Liver (tissue), 9 donors: ENCODE measurements around the gene HNRNPA0. TPM values are rescaled to one million over a fixed set of nuclear protein-coding genes. Genes with fewer than 3 reads are reported as not detected.

ENCODE experiments used
- DNase-seq: peaks from one replicate; pipeline ENCODE4 v3.0.0-alpha.2; 2017; ENCODE audit warnings: low spot score
- H3K27ac ChIP-seq, 2 donors: one replicate each; pipeline ENCODE4 v1.7.0; 2013; ENCODE audit warnings: inconsistent platforms in 2 of 2, low read length in 2 of 2, control low read depth in 1 of 2, low read depth in 1 of 2, mild to moderate bottlenecking in 1 of 2
- H3K27me3 ChIP-seq, 4 donors: one replicate each; pipeline versions ENCODE4 v1.6.1 to v1.7.0; 2013; ENCODE audit warnings: low read length in 3 of 4, inconsistent platforms in 1 of 4, mild to moderate bottlenecking in 1 of 4, moderate library complexity in 1 of 4; ENCODE audit not compliant: control insufficient read depth in 4 of 4, insufficient read depth in 4 of 4
- H3K36me3 ChIP-seq, 4 donors: one replicate each; pipeline versions ENCODE4 v1.6.1 to v1.7.0; 2013; ENCODE audit warnings: low read length in 3 of 4, mild to moderate bottlenecking in 3 of 4, low read depth in 1 of 4, moderate library complexity in 1 of 4; ENCODE audit not compliant: control insufficient read depth in 4 of 4, insufficient read depth in 3 of 4
- H3K4me1 ChIP-seq, 4 donors: one replicate each; pipeline versions ENCODE4 v1.6.1 to v1.7.0; 2013; ENCODE audit warnings: low read length in 3 of 4, mild to moderate bottlenecking in 3 of 4, moderate library complexity in 1 of 4; ENCODE audit not compliant: control insufficient read depth in 4 of 4, insufficient read depth in 4 of 4
- H3K4me3 ChIP-seq, 3 donors: one replicate each; pipeline versions ENCODE4 v1.6.1 to v1.7.0; 2013; ENCODE audit warnings: low read length in 3 of 3, control low read depth in 1 of 3, low read depth in 1 of 3, mild to moderate bottlenecking in 1 of 3
- H3K9ac ChIP-seq, 2 donors: one replicate each; pipeline ENCODE4 v1.7.0; 2013; ENCODE audit warnings: low read length in 2 of 2, mild to moderate bottlenecking in 2 of 2, moderate library complexity in 2 of 2, control low read depth in 1 of 2, low read depth in 1 of 2
- H3K9me3 ChIP-seq, 4 donors: one replicate each; pipeline versions ENCODE4 v1.6.1 to v1.7.0; 2013; ENCODE audit warnings: low read length in 3 of 4; ENCODE audit not compliant: control insufficient read depth in 4 of 4
- FOXA1 ChIP-seq: IDR thresholded peaks from 2 replicates; pipeline ENCODE4 v1.6.1; 2016; ENCODE audit warnings: antibody characterized with exemption
- FOXA2 ChIP-seq: IDR thresholded peaks from 2 replicates; pipeline ENCODE4 v1.6.1; 2016; ENCODE audit warnings: antibody characterized with exemption
- GABPA ChIP-seq, 2 donors: IDR thresholded peaks in 1 of 2; conservative IDR thresholded peaks in 1 of 2; 2 replicates each; pipeline ENCODE4 v1.6.1; 2016; ENCODE audit warnings: antibody characterized with exemption in 2 of 2, mild to moderate bottlenecking in 1 of 2, moderate library complexity in 1 of 2
- HNF4A ChIP-seq, 2 donors: conservative IDR thresholded peaks; 2 replicates each; pipeline ENCODE4 v1.6.1; 2016; ENCODE audit warnings: antibody characterized with exemption in 2 of 2, mild to moderate bottlenecking in 2 of 2
- HNF4G ChIP-seq: IDR thresholded peaks from 2 replicates; pipeline ENCODE4 v1.6.1; 2016; ENCODE audit warnings: antibody characterized with exemption
- NR2F2 ChIP-seq: IDR thresholded peaks from 2 replicates; pipeline ENCODE4 v1.6.1; 2016; ENCODE audit warnings: antibody characterized with exemption
- RAD21 ChIP-seq, 2 donors: IDR thresholded peaks; 2 replicates each; pipeline ENCODE4 v1.6.1; 2016; ENCODE audit warnings: antibody characterized with exemption in 2 of 2, mild to moderate bottlenecking in 2 of 2
- RXRA ChIP-seq, 2 donors: IDR thresholded peaks; 2 replicates each; pipeline ENCODE4 v1.6.1; 2017 to 2018; ENCODE audit warnings: antibody characterized with exemption in 2 of 2, mild to moderate bottlenecking in 1 of 2
- SP1 ChIP-seq: IDR thresholded peaks from 2 replicates; pipeline ENCODE4 v1.6.1; 2018; ENCODE audit warnings: antibody characterized with exemption, mild to moderate bottlenecking
- TAF1 ChIP-seq: conservative IDR thresholded peaks from 2 replicates; pipeline ENCODE4 v1.6.1; 2016; ENCODE audit warnings: antibody characterized with exemption, mild to moderate bottlenecking
- WGBS: extraction: QIAGEN DNeasy Blood & Tissue Kit; methylation state at CpG from one replicate; pipeline ENCODE4 v1.1.7; 2013; 5-methylcytosine and 5-hydroxymethylcytosine counted together
- polyA plus RNA-seq, 2 donors: library from polyadenylated mRNA; stranded (reverse) in 1 of 2; unstranded in 1 of 2; fragments of 200-250 nt in 1 of 2; fragments of >200 nt in 1 of 2; fragmentation: Nextera tagmentation in 1 of 2; extraction: Ambion mirVana in 1 of 2; gene quantifications; one replicate each; pipeline versions ENCODE4 v1.2.1 to v1.2.3, GENCODE V29; 2013 to 2015
- total RNA-seq, 2 donors: library from RNA; depleted of rRNA; stranded (reverse); fragments of >200 nt; gene quantifications; one replicate each; pipeline ENCODE4 v1.2.3, GENCODE V29; 2014
- TF ChIP-seq, protein P1 (sequence below): IDR thresholded peaks from 2 replicates; pipeline ENCODE4 v1.6.1; 2016; ENCODE audit warnings: antibody characterized with exemption, mild to moderate bottlenecking
- TF ChIP-seq, protein P2 (sequence below): IDR thresholded peaks from 2 replicates; pipeline ENCODE4 v1.6.1; 2016; ENCODE audit warnings: antibody characterized with exemption
- TF ChIP-seq, protein P3 (sequence below): fragments of 150-350 bp; IDR thresholded peaks from 2 replicates; pipeline ENCODE4 v1.5.1; 2017; ENCODE audit warnings: improper control_type of control experiment, low read depth, low read length; ENCODE audit not compliant: missing input control
- donor health status: healthy.
- donor health status: healthy.
- donor health status: healthy.
- donor health status: healthy.
- donor health status: healthy.

HNRNPA0 gene
- total and polyA plus RNA-seq, 4 donors, result 1.8 to 12.9 (median 7.6) TPM

DNA sequence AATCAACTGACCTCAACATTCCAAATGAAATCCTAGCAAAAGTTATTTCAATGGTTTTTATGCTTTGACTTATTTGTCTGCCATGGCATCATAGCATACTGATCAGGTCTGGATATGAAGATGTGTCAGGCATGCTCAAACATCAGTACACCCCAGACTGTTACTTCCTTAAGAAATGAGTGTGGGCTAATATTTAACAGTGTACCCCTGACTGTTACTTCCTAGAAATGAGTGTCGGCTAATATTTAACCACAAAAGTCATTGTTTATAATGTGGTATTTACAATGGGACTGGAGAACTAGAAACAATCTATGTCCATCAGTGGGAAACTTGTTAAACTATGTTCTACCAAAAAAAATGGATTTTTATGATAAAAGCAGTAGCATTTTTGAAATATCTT, 38.1 kb upstream of the HNRNPA0 start:
- no peaks in the 10 kb centered on the region for H3K36me3 ChIP-seq
- no peak for TF ChIP-seq HNF4A (conservative IDR thresholded peaks at IDR 0.05)
- no peaks in the 10 kb centered on the region for H3K9me3 ChIP-seq
- no peaks in the 10 kb centered on the region for H3K4me1 ChIP-seq
- H3K27me3 ChIP-seq, result no peaks in the 10 kb centered on the region
- H3K4me3 ChIP-seq, result no peak overlapping the region
- H3K27ac ChIP-seq, result no peak overlapping the region
- H3K9ac ChIP-seq, result no peak overlapping the region
- no peak for DNase-seq
- 39% methylated on average over 1 of the region's 1 CpG for WGBS

DNA sequence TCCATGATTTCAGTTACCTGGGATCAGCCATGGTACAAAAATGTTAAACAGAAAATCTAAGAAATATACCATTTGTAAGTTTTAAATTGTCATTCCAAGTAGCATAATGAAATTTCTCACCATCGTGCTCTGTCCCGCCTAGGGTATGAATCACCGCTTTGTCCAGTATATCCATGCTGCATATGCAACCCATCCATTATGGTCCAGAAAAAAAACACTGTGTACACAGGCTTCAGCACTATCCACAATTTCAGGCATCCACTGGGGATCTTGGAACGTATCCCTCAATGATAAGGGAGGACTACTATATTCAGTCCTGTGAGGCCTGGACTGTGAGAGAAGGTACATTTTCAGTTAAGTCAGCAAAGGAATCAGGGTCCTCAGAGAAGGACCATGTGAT, 37.6 kb upstream of the HNRNPA0 start:
- 91% methylated on average over 4 of the region's 4 CpGs for WGBS
- Histone ChIP-seq H3K9ac (no peak overlapping the region), H3K4me1 (no peaks in the 10 kb centered on the region), H3K36me3 (no peaks in the 10 kb centered on the region), H3K27me3 (no peaks in the 10 kb centered on the region), H3K27ac (no peak overlapping the region), H3K9me3 (no peaks in the 10 kb centered on the region), H3K4me3 (no peak overlapping the region)
- TF ChIP-seq RXRA (IDR thresholded peaks at IDR 0.05), result no peak
- TF ChIP-seq GABPA (IDR thresholded peaks at IDR 0.05 in 1 of 2, conservative IDR thresholded peaks at IDR 0.05 in 1 of 2), result no peak
- no peak for TF ChIP-seq HNF4A (conservative IDR thresholded peaks at IDR 0.05)
- TF ChIP-seq FOXA1, result no peak
- TF ChIP-seq, protein P1, sequence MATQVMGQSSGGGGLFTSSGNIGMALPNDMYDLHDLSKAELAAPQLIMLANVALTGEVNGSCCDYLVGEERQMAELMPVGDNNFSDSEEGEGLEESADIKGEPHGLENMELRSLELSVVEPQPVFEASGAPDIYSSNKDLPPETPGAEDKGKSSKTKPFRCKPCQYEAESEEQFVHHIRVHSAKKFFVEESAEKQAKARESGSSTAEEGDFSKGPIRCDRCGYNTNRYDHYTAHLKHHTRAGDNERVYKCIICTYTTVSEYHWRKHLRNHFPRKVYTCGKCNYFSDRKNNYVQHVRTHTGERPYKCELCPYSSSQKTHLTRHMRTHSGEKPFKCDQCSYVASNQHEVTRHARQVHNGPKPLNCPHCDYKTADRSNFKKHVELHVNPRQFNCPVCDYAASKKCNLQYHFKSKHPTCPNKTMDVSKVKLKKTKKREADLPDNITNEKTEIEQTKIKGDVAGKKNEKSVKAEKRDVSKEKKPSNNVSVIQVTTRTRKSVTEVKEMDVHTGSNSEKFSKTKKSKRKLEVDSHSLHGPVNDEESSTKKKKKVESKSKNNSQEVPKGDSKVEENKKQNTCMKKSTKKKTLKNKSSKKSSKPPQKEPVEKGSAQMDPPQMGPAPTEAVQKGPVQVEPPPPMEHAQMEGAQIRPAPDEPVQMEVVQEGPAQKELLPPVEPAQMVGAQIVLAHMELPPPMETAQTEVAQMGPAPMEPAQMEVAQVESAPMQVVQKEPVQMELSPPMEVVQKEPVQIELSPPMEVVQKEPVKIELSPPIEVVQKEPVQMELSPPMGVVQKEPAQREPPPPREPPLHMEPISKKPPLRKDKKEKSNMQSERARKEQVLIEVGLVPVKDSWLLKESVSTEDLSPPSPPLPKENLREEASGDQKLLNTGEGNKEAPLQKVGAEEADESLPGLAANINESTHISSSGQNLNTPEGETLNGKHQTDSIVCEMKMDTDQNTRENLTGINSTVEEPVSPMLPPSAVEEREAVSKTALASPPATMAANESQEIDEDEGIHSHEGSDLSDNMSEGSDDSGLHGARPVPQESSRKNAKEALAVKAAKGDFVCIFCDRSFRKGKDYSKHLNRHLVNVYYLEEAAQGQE, result no peak
- no peak for TF ChIP-seq FOXA2
- no peak for TF ChIP-seq RAD21 (IDR thresholded peaks at IDR 0.05)
- TF ChIP-seq, protein P2, sequence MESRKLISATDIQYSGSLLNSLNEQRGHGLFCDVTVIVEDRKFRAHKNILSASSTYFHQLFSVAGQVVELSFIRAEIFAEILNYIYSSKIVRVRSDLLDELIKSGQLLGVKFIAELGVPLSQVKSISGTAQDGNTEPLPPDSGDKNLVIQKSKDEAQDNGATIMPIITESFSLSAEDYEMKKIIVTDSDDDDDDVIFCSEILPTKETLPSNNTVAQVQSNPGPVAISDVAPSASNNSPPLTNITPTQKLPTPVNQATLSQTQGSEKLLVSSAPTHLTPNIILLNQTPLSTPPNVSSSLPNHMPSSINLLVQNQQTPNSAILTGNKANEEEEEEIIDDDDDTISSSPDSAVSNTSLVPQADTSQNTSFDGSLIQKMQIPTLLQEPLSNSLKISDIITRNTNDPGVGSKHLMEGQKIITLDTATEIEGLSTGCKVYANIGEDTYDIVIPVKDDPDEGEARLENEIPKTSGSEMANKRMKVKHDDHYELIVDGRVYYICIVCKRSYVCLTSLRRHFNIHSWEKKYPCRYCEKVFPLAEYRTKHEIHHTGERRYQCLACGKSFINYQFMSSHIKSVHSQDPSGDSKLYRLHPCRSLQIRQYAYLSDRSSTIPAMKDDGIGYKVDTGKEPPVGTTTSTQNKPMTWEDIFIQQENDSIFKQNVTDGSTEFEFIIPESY, result no peak
- TF ChIP-seq SP1, result no peak
- TF ChIP-seq, protein P3, sequence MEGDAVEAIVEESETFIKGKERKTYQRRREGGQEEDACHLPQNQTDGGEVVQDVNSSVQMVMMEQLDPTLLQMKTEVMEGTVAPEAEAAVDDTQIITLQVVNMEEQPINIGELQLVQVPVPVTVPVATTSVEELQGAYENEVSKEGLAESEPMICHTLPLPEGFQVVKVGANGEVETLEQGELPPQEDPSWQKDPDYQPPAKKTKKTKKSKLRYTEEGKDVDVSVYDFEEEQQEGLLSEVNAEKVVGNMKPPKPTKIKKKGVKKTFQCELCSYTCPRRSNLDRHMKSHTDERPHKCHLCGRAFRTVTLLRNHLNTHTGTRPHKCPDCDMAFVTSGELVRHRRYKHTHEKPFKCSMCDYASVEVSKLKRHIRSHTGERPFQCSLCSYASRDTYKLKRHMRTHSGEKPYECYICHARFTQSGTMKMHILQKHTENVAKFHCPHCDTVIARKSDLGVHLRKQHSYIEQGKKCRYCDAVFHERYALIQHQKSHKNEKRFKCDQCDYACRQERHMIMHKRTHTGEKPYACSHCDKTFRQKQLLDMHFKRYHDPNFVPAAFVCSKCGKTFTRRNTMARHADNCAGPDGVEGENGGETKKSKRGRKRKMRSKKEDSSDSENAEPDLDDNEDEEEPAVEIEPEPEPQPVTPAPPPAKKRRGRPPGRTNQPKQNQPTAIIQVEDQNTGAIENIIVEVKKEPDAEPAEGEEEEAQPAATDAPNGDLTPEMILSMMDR, result no peak
- TF ChIP-seq NR2F2, result no peak
- TF ChIP-seq TAF1, result no peak
- TF ChIP-seq HNF4G, result no peak
- DNase-seq, result no peak
